Neural progenitor cell (in vitro differentiated cells): ENCODE data around the gene CCDC141. TPM values are rescaled to one million over a fixed set of nuclear protein-coding genes. Genes with fewer than 3 reads are reported as not detected.

ENCODE experiments used
- DNase-seq: peaks from one replicate; pipeline ENCODE4 v3.0.0-alpha.2; 2016; ENCODE audit warnings: low spot score
- H2AFZ ChIP-seq: fragments of 200-600 bp; sonication (generic); replicated peaks from 2 replicates; pipeline ENCODE4 v1.6.1; 2016; ENCODE audit warnings: antibody characterized with exemption
- H3F3A ChIP-seq: fragments of 200-600 bp; sonication (generic); 2 replicates; pipeline ENCODE4 v1.6.1; 2016; ENCODE audit warnings: antibody characterized with exemption, low read depth
- H3K27ac ChIP-seq: fragments of 200-600 bp; sonication (generic); 2 replicates; pipeline ENCODE4 v1.5.1; 2016; ENCODE audit warnings: mild to moderate bottlenecking
- H3K27me3 ChIP-seq: fragments of 200-600 bp; sonication (generic); 2 replicates; pipeline ENCODE4 v1.6.1; 2016; ENCODE audit warnings: mild to moderate bottlenecking, moderate library complexity
- H3K36me3 ChIP-seq: fragments of 200-600 bp; sonication (generic); 2 replicates; pipeline ENCODE4 v1.5.1; 2016
- H3K4me1 ChIP-seq: fragments of 200-600 bp; sonication (generic); 2 replicates; pipeline ENCODE4 v1.6.1; 2016; ENCODE audit warnings: mixed run types
- H3K4me2 ChIP-seq: fragments of 200-600 bp; sonication (generic); 2 replicates; pipeline ENCODE4 v1.6.1; 2016
- H3K4me3 ChIP-seq: fragments of 200-600 bp; sonication (generic); 2 replicates; pipeline ENCODE4 v1.5.1; 2016
- H3K79me2 ChIP-seq: fragments of 200-600 bp; sonication (generic); 2 replicates; pipeline ENCODE4 v1.6.1; 2016; ENCODE audit warnings: low read depth
- H3K9ac ChIP-seq: fragments of 200-600 bp; sonication (generic); 2 replicates; pipeline ENCODE4 v1.6.1; 2016
- H3K9me3 ChIP-seq: fragments of 200-600 bp; sonication (generic); 2 replicates; pipeline ENCODE4 v1.5.1; 2016; ENCODE audit warnings: low read depth
- H4K20me1 ChIP-seq: fragments of 200-600 bp; sonication (generic); 2 replicates; pipeline ENCODE4 v1.6.1; 2016; ENCODE audit warnings: low read depth
- H3K27ac Mint-ChIP-seq: 3 replicates; pipeline ENCODE4 v1.8.0; 2021; ENCODE audit warnings: mixed read lengths
- H3K27me3 Mint-ChIP-seq: 2 replicates; pipeline ENCODE4 v1.8.0; 2022; ENCODE audit warnings: low read depth, mild to moderate bottlenecking, inconsistent platforms, moderate library complexity, mixed read lengths; ENCODE audit not compliant: insufficient read depth
- H3K36me3 Mint-ChIP-seq: 3 replicates; pipeline ENCODE4 v1.8.0; 2021; ENCODE audit warnings: mixed read lengths
- H3K4me1 Mint-ChIP-seq: 3 replicates; pipeline ENCODE4 v1.8.0; 2021; ENCODE audit warnings: mixed read lengths
- H3K4me3 Mint-ChIP-seq: 3 replicates; pipeline ENCODE4 v1.8.0; 2021; ENCODE audit warnings: mild to moderate bottlenecking, moderate library complexity, mixed read lengths
- H3K9me3 Mint-ChIP-seq: 3 replicates; pipeline ENCODE4 v1.8.0; 2020; ENCODE audit warnings: mixed read lengths
- EZH2 ChIP-seq: fragments of 200-600 bp; sonication (generic); IDR thresholded peaks from 2 replicates; pipeline ENCODE4 v1.6.1; 2017; ENCODE audit warnings: antibody characterized with exemption, mild to moderate bottlenecking, moderate library complexity
- EZH2phosphoT487 ChIP-seq: fragments of 200-600 bp; sonication (generic); IDR thresholded peaks from 2 replicates; pipeline ENCODE4 v1.6.1; 2017; ENCODE audit warnings: antibody characterized with exemption
- total RNA-seq: library from RNA; depleted of rRNA; stranded (reverse); fragments of >200 nt; gene quantifications from 2 replicates; pipeline ENCODE4 v1.2.3, GENCODE V29; 2015; ENCODE audit warnings: low replicate concordance
- TF ChIP-seq, protein P1 (sequence below): fragments of 200-600 bp; sonication (generic); IDR thresholded peaks from 2 replicates; pipeline ENCODE4 v1.5.1; 2017; ENCODE audit warnings: antibody characterized with exemption, mild to moderate bottlenecking

Gene CCDC141
- total RNA-seq, 1 donor from 2014 or later = 1.8 TPM

GRCh38 chr2:178881075-178881474, 168.9 kb downstream of the CCDC141 start:
- no peak overlapping the region for H3K4me2 ChIP-seq
- Mint-ChIP-seq H3K36me3 (no peaks in the 10 kb centered on the region), H3K9me3 (no peaks in the 10 kb centered on the region), H3K4me3 (no peak overlapping the region), H3K27ac (no peak overlapping the region), H3K4me1 (no peaks in the 10 kb centered on the region), H3K27me3 (no peaks in the 10 kb centered on the region)
- no peaks in the 10 kb centered on the region for H3K36me3 ChIP-seq
- H3K4me1 ChIP-seq = no peaks in the 10 kb centered on the region
- H3K27me3 ChIP-seq = no peaks in the 10 kb centered on the region
- no peak overlapping the region for H3K27ac ChIP-seq
- no peak overlapping the region for H3K9ac ChIP-seq
- no peak overlapping the region for H2AFZ ChIP-seq
- TF ChIP-seq, protein P1, sequence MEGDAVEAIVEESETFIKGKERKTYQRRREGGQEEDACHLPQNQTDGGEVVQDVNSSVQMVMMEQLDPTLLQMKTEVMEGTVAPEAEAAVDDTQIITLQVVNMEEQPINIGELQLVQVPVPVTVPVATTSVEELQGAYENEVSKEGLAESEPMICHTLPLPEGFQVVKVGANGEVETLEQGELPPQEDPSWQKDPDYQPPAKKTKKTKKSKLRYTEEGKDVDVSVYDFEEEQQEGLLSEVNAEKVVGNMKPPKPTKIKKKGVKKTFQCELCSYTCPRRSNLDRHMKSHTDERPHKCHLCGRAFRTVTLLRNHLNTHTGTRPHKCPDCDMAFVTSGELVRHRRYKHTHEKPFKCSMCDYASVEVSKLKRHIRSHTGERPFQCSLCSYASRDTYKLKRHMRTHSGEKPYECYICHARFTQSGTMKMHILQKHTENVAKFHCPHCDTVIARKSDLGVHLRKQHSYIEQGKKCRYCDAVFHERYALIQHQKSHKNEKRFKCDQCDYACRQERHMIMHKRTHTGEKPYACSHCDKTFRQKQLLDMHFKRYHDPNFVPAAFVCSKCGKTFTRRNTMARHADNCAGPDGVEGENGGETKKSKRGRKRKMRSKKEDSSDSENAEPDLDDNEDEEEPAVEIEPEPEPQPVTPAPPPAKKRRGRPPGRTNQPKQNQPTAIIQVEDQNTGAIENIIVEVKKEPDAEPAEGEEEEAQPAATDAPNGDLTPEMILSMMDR = no peak
- no peak for TF ChIP-seq EZH2
- no peak for TF ChIP-seq EZH2phosphoT487
- DNase-seq = no peak
- H3K4me3 ChIP-seq = no peak overlapping the region
- H3F3A ChIP-seq = no peaks in the 10 kb centered on the region
- H3K9me3 ChIP-seq = no peaks in the 10 kb centered on the region
- no peaks in the 10 kb centered on the region for H4K20me1 ChIP-seq
- H3K79me2 ChIP-seq = no peaks in the 10 kb centered on the region

DNA sequence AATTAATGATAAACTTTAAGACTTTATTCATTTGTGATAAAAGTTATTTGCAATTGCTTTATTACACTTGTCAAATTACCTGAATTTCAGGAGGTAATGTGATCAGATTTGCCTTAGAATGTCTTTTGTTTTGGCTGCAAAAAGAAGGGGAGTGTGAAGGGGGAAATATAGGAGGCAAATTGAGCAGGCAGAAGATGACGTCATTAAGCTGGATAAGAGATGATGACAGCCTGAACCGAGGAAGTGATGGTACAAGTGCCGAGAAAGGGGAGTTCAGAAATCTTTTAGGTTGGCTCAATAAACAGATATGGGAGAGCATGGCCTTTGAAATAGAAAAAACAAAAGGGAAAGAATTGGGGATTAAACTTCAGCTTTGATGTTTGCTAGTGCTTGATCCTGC, 169.7 kb downstream of the CCDC141 start:
- no peaks in the 10 kb centered on the region for H3K4me1 ChIP-seq
- Mint-ChIP-seq H3K4me3 (no peak overlapping the region), H3K27ac (no peak overlapping the region), H3K9me3 (no peaks in the 10 kb centered on the region), H3K4me1 (no peaks in the 10 kb centered on the region), H3K27me3 (no peaks in the 10 kb centered on the region), H3K36me3 (no peaks in the 10 kb centered on the region)
- TF ChIP-seq EZH2phosphoT487 = no peak
- TF ChIP-seq, protein P1 = no peak
- no peak for TF ChIP-seq EZH2
- H2AFZ ChIP-seq = no peak overlapping the region
- H3K36me3 ChIP-seq = no peaks in the 10 kb centered on the region
- H3F3A ChIP-seq = no peaks in the 10 kb centered on the region
- H4K20me1 ChIP-seq = no peaks in the 10 kb centered on the region
- H3K9me3 ChIP-seq = no peaks in the 10 kb centered on the region
- H3K4me3 ChIP-seq = no peak overlapping the region
- H3K79me2 ChIP-seq = no peaks in the 10 kb centered on the region
- H3K27me3 ChIP-seq = no peaks in the 10 kb centered on the region
- H3K9ac ChIP-seq = no peak overlapping the region
- no peak overlapping the region for H3K4me2 ChIP-seq
- no peak overlapping the region for H3K27ac ChIP-seq
- no peak for DNase-seq

DNA sequence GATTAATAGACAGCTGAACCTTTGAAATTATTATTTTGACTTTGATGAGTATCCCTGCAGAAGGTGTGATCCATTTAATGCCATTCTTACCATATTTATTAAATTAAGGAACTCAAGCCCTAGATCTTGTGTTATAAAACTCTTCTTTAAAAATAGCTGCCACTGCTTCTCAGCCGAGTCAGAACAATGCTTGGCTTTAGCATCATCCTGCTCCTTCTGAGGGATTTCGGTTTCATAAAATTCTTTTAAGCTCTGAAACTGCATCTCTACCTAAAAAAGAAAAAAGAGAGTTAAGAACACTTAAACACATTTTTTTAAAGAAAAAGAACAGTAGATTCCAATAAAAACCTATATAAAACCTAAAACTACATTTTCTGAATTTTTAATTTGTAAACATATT, 172.1 kb downstream of the CCDC141 start:
- Mint-ChIP-seq H3K9me3 (no peaks in the 10 kb centered on the region), H3K4me1 (no peaks in the 10 kb centered on the region), H3K36me3 (no peaks in the 10 kb centered on the region), H3K27ac (no peak overlapping the region), H3K4me3 (no peak overlapping the region), H3K27me3 (no peaks in the 10 kb centered on the region)
- Histone ChIP-seq H4K20me1 (no peaks in the 10 kb centered on the region), H3K27me3 (no peaks in the 10 kb centered on the region), H3K79me2 (no peaks in the 10 kb centered on the region), H3K9ac (no peak overlapping the region), H3K36me3 (no peaks in the 10 kb centered on the region), H3K4me1 (no peaks in the 10 kb centered on the region), H3K4me2 (no peak overlapping the region), H3K4me3 (no peak overlapping the region), H3K27ac (no peak overlapping the region), H2AFZ (no peak overlapping the region), H3K9me3 (no peaks in the 10 kb centered on the region), H3F3A (no peaks in the 10 kb centered on the region)
- TF ChIP-seq EZH2phosphoT487 (no peak), EZH2 (no peak)
- TF ChIP-seq, protein P1 = no peak
- DNase-seq = no peak
